Measurements from ENCODE around the gene HEATR3.

Gene HEATR3

GRCh38 chr16:50065624-50066481 is at the start of gene HEATR3:
Gene HEATR3 (plus strand): TSS chr16:50065970. CDS start chr16:50066132, 162 bp downstream.
- DNase-seq (ENCODE audit: low read depth in 2 of 2, low spot score in 1 of 2), result peak; percentile 85 to 88

- DNase-seq (ENCODE audit: low read depth in 2 of 2, low spot score in 1 of 2), result no peak
These were observed 48.2 kb upstream of the HEATR3 start for GRCh38 chr16:50017553-50017952.

- no peak for DNase-seq (ENCODE audit: low read depth in 2 of 2, low spot score in 1 of 2)
These were observed 44.2 kb upstream of the HEATR3 start for GRCh38 chr16:50021544-50021943.

GRCh38 chr16:50023641-50024040 is 42.1 kb upstream of the HEATR3 start:
- no peak for DNase-seq (ENCODE audit: low read depth in 2 of 2, low spot score in 1 of 2)

GRCh38 chr16:50024207-50024606 is 41.6 kb upstream of the HEATR3 start:
- DNase-seq (ENCODE audit: low read depth in 2 of 2, low spot score in 1 of 2), result no peak

GRCh38 chr16:50024684-50025536 is 40.9 kb upstream of the HEATR3 start, which contains the start of gene CNEP1R1:
Gene CNEP1R1 (plus strand): TSS chr16:50025225. CDS start chr16:50025316, 91 bp downstream.
- DNase-seq (ENCODE audit: low read depth in 2 of 2, low spot score in 1 of 2), result peak; percentile 80

GRCh38 chr16:50025537-50025931 is 40.2 kb upstream of the HEATR3 start:
- DNase-seq (ENCODE audit: low read depth in 2 of 2, low spot score in 1 of 2), result no peak

- DNase-seq (ENCODE audit: low read depth in 2 of 2, low spot score in 1 of 2), result no peak
These were observed 37.9 kb upstream of the HEATR3 start for GRCh38 chr16:50027829-50028228.

GRCh38 chr16:50035468-50035992 is 30.2 kb upstream of the HEATR3 start:
- DNase-seq (ENCODE audit: low read depth in 2 of 2, low spot score in 1 of 2), result no peak

GRCh38 chr16:50036426-50036825 is 29.3 kb upstream of the HEATR3 start:
- DNase-seq (ENCODE audit: low read depth in 2 of 2, low spot score in 1 of 2), result no peak

- no peak for DNase-seq (ENCODE audit: low read depth in 2 of 2, low spot score in 1 of 2)
These were observed 28.0 kb upstream of the HEATR3 start for GRCh38 chr16:50037662-50038220.

- no peak for DNase-seq (ENCODE audit: low read depth in 2 of 2, low spot score in 1 of 2)
These were observed 27.5 kb upstream of the HEATR3 start for GRCh38 chr16:50038286-50038685.

- no peak for DNase-seq (ENCODE audit: low read depth in 2 of 2, low spot score in 1 of 2)
These were observed 26.8 kb upstream of the HEATR3 start for GRCh38 chr16:50038756-50039529.

GRCh38 chr16:50040018-50040417 is 25.8 kb upstream of the HEATR3 start:
- DNase-seq (ENCODE audit: low read depth in 2 of 2, low spot score in 1 of 2), result no peak

- no peak for DNase-seq (ENCODE audit: low read depth in 2 of 2, low spot score in 1 of 2)
These were observed 25.1 kb upstream of the HEATR3 start for GRCh38 chr16:50040710-50041109.

- DNase-seq (ENCODE audit: low read depth in 2 of 2, low spot score in 1 of 2), result no peak
These were observed 22.4 kb upstream of the HEATR3 start for GRCh38 chr16:50043358-50043757.

- DNase-seq (ENCODE audit: low read depth in 2 of 2, low spot score in 1 of 2), result no peak
These were observed 20.4 kb upstream of the HEATR3 start for GRCh38 chr16:50045412-50045811.

GRCh38 chr16:50046853-50047252 is 18.9 kb upstream of the HEATR3 start:
- no peak for DNase-seq (ENCODE audit: low read depth in 2 of 2, low spot score in 1 of 2)

GRCh38 chr16:50047864-50048263 is 17.9 kb upstream of the HEATR3 start:
- DNase-seq (ENCODE audit: low read depth in 2 of 2, low spot score in 1 of 2), result no peak

GRCh38 chr16:50050802-50051201 is 15.0 kb upstream of the HEATR3 start:
- DNase-seq (ENCODE audit: low read depth in 2 of 2, low spot score in 1 of 2), result no peak

- no peak for DNase-seq (ENCODE audit: low read depth in 2 of 2, low spot score in 1 of 2)
These were observed 9.5 kb upstream of the HEATR3 start for GRCh38 chr16:50056226-50056625.
